BLaER1 treated with 17β-estradiol and CSF1 and Interleukin-3, amounts not matched to agents 10 nM and 100 nM (cell line): ENCODE measurements around the gene NOL3.

Experiments used
- H3K27ac ChIP-seq, 11 experiments: shearing (Covaris generic); formaldehyde crosslinking; 2 replicates each; pipeline ENCODE4 v1.8.1; 2022
- H3K27me3 ChIP-seq, 11 experiments: shearing (Covaris generic); formaldehyde crosslinking; 2 replicates each; pipeline ENCODE4 v1.8.1; 2022
- H3K36me3 ChIP-seq, 11 experiments: shearing (Covaris generic); formaldehyde crosslinking; 2 replicates each; pipeline ENCODE4 v1.8.1; 2022
- H3K4me1 ChIP-seq, 10 experiments: shearing (Covaris generic); formaldehyde crosslinking; 2 replicates each; pipeline ENCODE4 v1.8.1; 2022
- H3K4me2 ChIP-seq, 11 experiments: shearing (Covaris generic); formaldehyde crosslinking; 2 replicates each; pipeline ENCODE4 v1.8.1; 2022
- H3K4me3 ChIP-seq, 10 experiments: shearing (Covaris generic); formaldehyde crosslinking; 2 replicates each; pipeline ENCODE4 v1.8.1; 2022
- H3K9ac ChIP-seq, 11 experiments: shearing (Covaris generic); formaldehyde crosslinking; 2 replicates each; pipeline ENCODE4 v1.8.1; 2022
- H3K9me3 ChIP-seq, 11 experiments: shearing (Covaris generic); formaldehyde crosslinking; replicated peaks in 1 of 11; 2 replicates each; pipeline ENCODE4 v1.8.1; 2022
- H4K20me1 ChIP-seq, 11 experiments: shearing (Covaris generic); formaldehyde crosslinking; 2 replicates each; pipeline ENCODE4 v1.8.1; 2022
- Cebpa-rat ChIP-seq, 11 experiments: shearing (Covaris generic); IDR thresholded peaks; 2 replicates each; pipeline ENCODE4 v1.8.1; 2022

NOL3 gene

GRCh38 chr16:67186550-67186950 is 16.2 kb downstream of the NOL3 start:
- Histone ChIP-seq H3K9ac (no peak overlapping the region), H3K27ac (no peak overlapping the region), H3K4me1 (peaks cover 45 to 58% (median 55%) of the 10 kb centered on the region in 10 experiments), H4K20me1 (peaks cover 0 to 39% (median 16%) of the 10 kb centered on the region in 11 experiments; a peak in 17 of 22 replicates), H3K27me3 (peaks cover 9 to 27% (median 18%) of the 10 kb centered on the region in 11 experiments), H3K36me3 (no peaks in the 10 kb centered on the region), H3K4me3 (no peak overlapping the region), H3K9me3 (no peaks in the 10 kb centered on the region), H3K4me2 (no peak overlapping the region)
- no peak for TF ChIP-seq Cebpa-rat (IDR thresholded peaks at IDR 0.05)

- Histone ChIP-seq H3K4me3 (no peak overlapping the region), H3K9me3 (no peaks in the 10 kb centered on the region), H3K36me3 (no peaks in the 10 kb centered on the region), H4K20me1 (peaks cover 0 to 31% (median 15%) of the 10 kb centered on the region in 11 experiments; a peak in 18 of 22 replicates), H3K9ac (no peak overlapping the region), H3K4me1 (peaks cover 41 to 53% (median 50%) of the 10 kb centered on the region in 10 experiments), H3K27me3 (peaks cover 9 to 27% (median 18%) of the 10 kb centered on the region in 11 experiments), H3K4me2 (no peak overlapping the region), H3K27ac (no peak overlapping the region)
- TF ChIP-seq Cebpa-rat (IDR thresholded peaks at IDR 0.05), result no peak
Observed at GRCh38 chr16:67187175-67187890, 17.0 kb downstream of the NOL3 start.

- TF ChIP-seq Cebpa-rat (IDR thresholded peaks at IDR 0.05), result no peak
- Histone ChIP-seq H3K4me1 (peaks cover 38 to 51% (median 48%) of the 10 kb centered on the region in 10 experiments), H3K27me3 (peaks cover 9 to 27% (median 18%) of the 10 kb centered on the region in 11 experiments)
Observed at GRCh38 chr16:67188323-67188722, 18.0 kb downstream of the NOL3 start.

GRCh38 chr16:67188798-67189197 is 18.5 kb downstream of the NOL3 start:
- TF ChIP-seq Cebpa-rat (IDR thresholded peaks at IDR 0.05), result no peak
- Histone ChIP-seq H4K20me1 (peaks cover 0 to 37% (median 27%) of the 10 kb centered on the region in 11 experiments; a peak in 21 of 22 replicates), H3K4me2 (no peak overlapping the region), H3K27ac (no peak overlapping the region), H3K4me1 (peaks cover 43 to 56% (median 53%) of the 10 kb centered on the region in 10 experiments), H3K36me3 (peaks cover 0 to 11% (median 9%) of the 10 kb centered on the region in 11 experiments; a peak in 17 of 22 replicates), H3K9me3 (no peaks in the 10 kb centered on the region), H3K9ac (no peak overlapping the region), H3K4me3 (no peak overlapping the region), H3K27me3 (peaks cover 9 to 27% (median 18%) of the 10 kb centered on the region in 11 experiments)

More at GRCh38 chr16:67188323-67188722, 18.0 kb downstream of the NOL3 start:
- no peak overlapping the region for H3K4me2 ChIP-seq
- H3K9me3 ChIP-seq, result no peaks in the 10 kb centered on the region
- H4K20me1 ChIP-seq, result peaks cover 0 to 32% (median 22%) of the 10 kb centered on the region in 11 experiments; a peak in 20 of 22 replicates
- H3K9ac ChIP-seq, result no peak overlapping the region
- no peak overlapping the region for H3K27ac ChIP-seq
- H3K4me3 ChIP-seq, result no peak overlapping the region
- H3K36me3 ChIP-seq, result peaks cover 0 to 7% (median 4%) of the 10 kb centered on the region in 11 experiments; a peak in 14 of 22 replicates

GRCh38 chr16:67190041-67190440 is 19.7 kb downstream of the NOL3 start, which contains the start of gene EXOC3L1:
Gene EXOC3L1 (minus strand): TSS chr16:67190136. CDS start chr16:67189676, 460 bp downstream.
- Histone ChIP-seq H4K20me1 (peaks cover 5 to 40% (median 30%) of the 10 kb centered on the region in 11 experiments; a peak in 21 of 22 replicates), H3K9ac (0 out of 22 replicates have a peak within 1 kb of the TSS, but pooled peaks of 1 of the 11 experiments have one; percentile 24), H3K9me3 (no peaks in the 10 kb centered on the region), H3K27me3 (peaks cover 2 to 16% (median 8%) of the 10 kb centered on the region in 11 experiments), H3K4me1 (peaks cover 40 to 58% (median 53%) of the 10 kb centered on the region in 10 experiments), H3K4me3 (no peak within 1 kb of the TSS), H3K4me2 (peak within 1 kb of the TSS in 10 of 11 experiments; percentile 9 to 100 (median 68); a peak in 14 of 22 replicates), H3K36me3 (peaks cover 11 to 24% (median 21%) of the 10 kb centered on the region in 11 experiments), H3K27ac (no peak within 1 kb of the TSS)
- TF ChIP-seq Cebpa-rat (IDR thresholded peaks at IDR 0.05), result no peak

- Histone ChIP-seq H3K4me2 (peak overlapping the region in 9 of 11 experiments; percentile 49 to 100 (median 81); a peak in 13 of 22 replicates), H3K4me1 (peaks cover 39 to 58% (median 50%) of the 10 kb centered on the region in 10 experiments), H3K4me3 (no peak overlapping the region), H3K27me3 (peaks cover 0 to 9% (median 3%) of the 10 kb centered on the region in 11 experiments; a peak in 11 of 22 replicates), H3K9me3 (no peaks in the 10 kb centered on the region), H4K20me1 (peaks cover 11 to 42% (median 34%) of the 10 kb centered on the region in 11 experiments; a peak in 21 of 22 replicates), H3K27ac (no peak overlapping the region), H3K9ac (no peak overlapping the region), H3K36me3 (peaks cover 18 to 31% (median 28%) of the 10 kb centered on the region in 11 experiments)
- TF ChIP-seq Cebpa-rat (IDR thresholded peaks at IDR 0.05), result no peak
Observed at GRCh38 chr16:67190448-67191399, 20.4 kb downstream of the NOL3 start.

GRCh38 chr16:67191411-67191994 is 21.2 kb downstream of the NOL3 start:
- TF ChIP-seq Cebpa-rat (IDR thresholded peaks at IDR 0.05), result no peak
- Histone ChIP-seq H3K4me1 (peaks cover 39 to 61% (median 48%) of the 10 kb centered on the region in 10 experiments), H4K20me1 (peaks cover 12 to 44% (median 41%) of the 10 kb centered on the region in 11 experiments; a peak in 21 of 22 replicates), H3K9me3 (no peaks in the 10 kb centered on the region), H3K4me2 (peak overlapping the region; percentile 48 to 100 (median 81)), H3K27me3 (peaks cover 0 to 2% (median 0%) of the 10 kb centered on the region in 11 experiments; a peak in 3 of 22 replicates), H3K27ac (peak overlapping the region in 4 of 11 experiments; percentile 91 to 95 (median 94); a peak in 8 of 22 replicates), H3K4me3 (peak overlapping the region; percentile 89 to 100 (median 96); a peak in 19 of 20 replicates), H3K9ac (peak overlapping the region in 7 of 11 experiments; percentile 92 to 98 (median 96); a peak in 13 of 22 replicates), H3K36me3 (peaks cover 26 to 38% (median 36%) of the 10 kb centered on the region in 11 experiments)
